H1 (cell line): ENCODE measurements around the gene NOX5.

ENCODE experiments used
- CTCF ChIP-seq, 3 experiments: IDR thresholded peaks; 1 replicate in 2 of 3; 2 replicates in 1 of 3; pipeline versions ENCODE4 v1.5.1 to v1.6.1; 2011; ENCODE audit warnings: low read length in 3 of 3, mild to moderate bottlenecking in 3 of 3, inconsistent platforms in 2 of 3, low read depth in 1 of 3, moderate library complexity in 1 of 3; ENCODE audit not compliant: insufficient read depth in 1 of 3; ENCODE audit errors: control extremely low read depth in 1 of 3
- MAX ChIP-seq: IDR thresholded peaks from 2 replicates; pipeline ENCODE4 v1.6.1; 2012; ENCODE audit warnings: inconsistent platforms
- POLR2A ChIP-seq, 2 experiments: IDR thresholded peaks; 1 replicate in 1 of 2; 2 replicates in 1 of 2; pipeline ENCODE4 v1.6.1; 2011; ENCODE audit warnings: low read depth in 2 of 2, low read length in 2 of 2, mild to moderate bottlenecking in 2 of 2; ENCODE audit errors: control extremely low read depth in 1 of 2

DNA sequence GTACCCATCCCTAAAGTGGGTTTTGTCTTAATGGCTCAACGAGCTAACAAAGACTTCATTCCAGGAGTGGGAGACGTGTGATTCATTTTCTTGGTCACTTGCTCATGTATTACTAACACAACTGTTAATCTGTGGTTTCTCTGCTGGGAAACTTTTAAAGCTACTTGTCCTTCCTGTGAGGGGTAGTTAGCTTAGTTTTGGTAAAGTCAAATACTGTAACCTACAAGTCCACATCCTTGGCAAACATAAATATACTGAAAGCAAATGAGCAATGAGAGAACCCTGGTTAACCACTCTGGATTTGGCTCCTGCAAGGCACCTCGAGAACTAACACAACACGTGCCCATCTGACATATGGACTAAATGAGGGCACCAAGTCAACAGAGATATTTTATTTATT, 19.9 kb downstream of the NOX5 start:
- TF ChIP-seq CTCF (IDR thresholded peaks at IDR 0.05; ENCODE audit: control extremely low read depth in 1 of 3, insufficient read depth in 1 of 3, low read depth in 1 of 3, low read length in 3 of 3) (no peak), POLR2A (IDR thresholded peaks at IDR 0.05; ENCODE audit: control extremely low read depth in 1 of 2, low read depth in 2 of 2, low read length in 2 of 2) (no peak), MAX (no peak)
